Pancreas (tissue), 10 donors: ENCODE measurements around the gene KLHL17. TPM values are rescaled to one million over a fixed set of nuclear protein-coding genes. Genes with fewer than 3 reads are reported as not detected.
A peak's percentile ranks its signal among the peaks of the same experiment; 100 is the strongest.

Experiments used
- ATAC-seq, 4 donors: fragments of 200-7000 bp; cut with Tn5 transposase; one replicate each; pipeline versions ENCODE4 v1.8.0 to v1.9.1; 2020; ENCODE audit warnings: mild to moderate bottlenecking in 4 of 4, moderate library complexity in 4 of 4
- DNase-seq, 6 donors: peaks; one replicate each; pipeline ENCODE4 v3.0.0-alpha.2; 2020
- FAIRE-seq: peaks from 2 replicates; lab custom pipeline; 2012; peaks lifted over from hg19 to GRCh38; lab: Jason Lieb, UNC
- H3K27ac ChIP-seq, 4 donors: fragments of 200-600 bp; sonication (generic); 1 replicate in 3 of 4; 2 replicates in 1 of 4; pipeline versions ENCODE4 v1.5.0 to v1.8.0; 2020
- H3K27me3 ChIP-seq, 4 donors: fragments of 200-600 bp; one replicate each; pipeline ENCODE4 v1.8.0; 2021
- H3K36me3 ChIP-seq, 3 donors: fragments of 200-600 bp; sonication (generic) in 1 of 3; one replicate each; pipeline versions ENCODE4 v1.5.0 to v1.8.0; 2020 to 2021
- H3K4me1 ChIP-seq, 3 donors: fragments of 200-600 bp; one replicate each; pipeline ENCODE4 v1.8.0; 2021
- H3K4me3 ChIP-seq, 4 donors: fragments of 200-600 bp; sonication (generic) in 2 of 4; one replicate each; pipeline versions ENCODE4 v1.5.0 to v1.8.0; 2020 to 2021
- H3K9me3 ChIP-seq, 4 donors: fragments of 200-600 bp; one replicate each; pipeline ENCODE4 v1.8.0; 2021
- WGBS, 2 donors: extraction: QIAGEN DNeasy Blood & Tissue Kit; methylation state at CpG; one replicate each; pipeline ENCODE4 v1.1.7; 2013; 5-methylcytosine and 5-hydroxymethylcytosine counted together
- intact Hi-C, 3 donors: fragments of 100-400 bp; cut with DNase I; formaldehyde crosslinking; loops; one replicate each; pipeline versions ENCODE4 v1.11.1 to v1.14.2; 2022
- polyA plus RNA-seq, 2 donors: library from polyadenylated mRNA; stranded (reverse); fragments of 200-250 nt; gene quantifications; one replicate each; pipeline ENCODE4 v1.2.3, GENCODE V29; 2013
- total RNA-seq, 6 donors: library from RNA; stranded (reverse); fragmentation: NEBNext Ultra II Directional in 4 of 6; extraction: Animal tissue kit (Norgen Biotek cat#: 25700) in 4 of 6; gene quantifications; one replicate each; pipeline versions ENCODE4 v1.2.1 to v1.2.4, GENCODE V29; 2021 to 2023
- TF ChIP-seq, protein P1 (sequence below), 4 donors: fragments of 200-600 bp; sonication (generic) in 3 of 4; IDR thresholded peaks; one replicate each; pipeline versions ENCODE4 v1.5.0 to v1.8.0; 2021; ENCODE audit warnings: antibody characterized with exemption in 4 of 4
- donor health status: healthy with polysubstance abuse.
- donor health status: DM: no; HTN: no; CAD: no; lungs with moderate emphysema.
- donor health status: DM: no; HTN: no; CAD: no.
- donor health status: control.
- donor health status: control.
- donor health status: Bipolar disorder and iron deficiency.
- donor health status: DM: yes; HTN: yes; CAD: no.
- donor health status: DM: no; HTN: no; CAD: no.
- donor health status: DM: no; HTN: no; CAD: no.
- donor health status: DM: yes; HTN: yes; CAD: no.

KLHL17 gene
- total and polyA plus RNA-seq, 8 donors = 3.1 to 24.1 (median 6.2) TPM

GRCh38 chr1:964691-965525, 4.5 kb downstream of the KLHL17 start:
- Histone ChIP-seq H3K27ac (no peak overlapping the region), H3K27me3 (no peaks in the 10 kb centered on the region), H3K9me3 (no peaks in the 10 kb centered on the region), H3K4me3 (no peak overlapping the region), H3K4me1 (peaks cover 0 to 9% (median 3%) of the 10 kb centered on the region in 3 donors), H3K36me3 (no peaks in the 10 kb centered on the region)
- TF ChIP-seq, protein P1, sequence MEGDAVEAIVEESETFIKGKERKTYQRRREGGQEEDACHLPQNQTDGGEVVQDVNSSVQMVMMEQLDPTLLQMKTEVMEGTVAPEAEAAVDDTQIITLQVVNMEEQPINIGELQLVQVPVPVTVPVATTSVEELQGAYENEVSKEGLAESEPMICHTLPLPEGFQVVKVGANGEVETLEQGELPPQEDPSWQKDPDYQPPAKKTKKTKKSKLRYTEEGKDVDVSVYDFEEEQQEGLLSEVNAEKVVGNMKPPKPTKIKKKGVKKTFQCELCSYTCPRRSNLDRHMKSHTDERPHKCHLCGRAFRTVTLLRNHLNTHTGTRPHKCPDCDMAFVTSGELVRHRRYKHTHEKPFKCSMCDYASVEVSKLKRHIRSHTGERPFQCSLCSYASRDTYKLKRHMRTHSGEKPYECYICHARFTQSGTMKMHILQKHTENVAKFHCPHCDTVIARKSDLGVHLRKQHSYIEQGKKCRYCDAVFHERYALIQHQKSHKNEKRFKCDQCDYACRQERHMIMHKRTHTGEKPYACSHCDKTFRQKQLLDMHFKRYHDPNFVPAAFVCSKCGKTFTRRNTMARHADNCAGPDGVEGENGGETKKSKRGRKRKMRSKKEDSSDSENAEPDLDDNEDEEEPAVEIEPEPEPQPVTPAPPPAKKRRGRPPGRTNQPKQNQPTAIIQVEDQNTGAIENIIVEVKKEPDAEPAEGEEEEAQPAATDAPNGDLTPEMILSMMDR (IDR thresholded peaks at IDR 0.05) = no peak
- ATAC-seq (no peak), FAIRE-seq (no peak), DNase-seq (peak in 2 of 6 donors; percentile 33 to 62)
- 93 to 96% methylated on average over 38 to 39 of the region's 51 CpGs for WGBS, 2 donors
- intact Hi-C loops = no loop called here

DNA sequence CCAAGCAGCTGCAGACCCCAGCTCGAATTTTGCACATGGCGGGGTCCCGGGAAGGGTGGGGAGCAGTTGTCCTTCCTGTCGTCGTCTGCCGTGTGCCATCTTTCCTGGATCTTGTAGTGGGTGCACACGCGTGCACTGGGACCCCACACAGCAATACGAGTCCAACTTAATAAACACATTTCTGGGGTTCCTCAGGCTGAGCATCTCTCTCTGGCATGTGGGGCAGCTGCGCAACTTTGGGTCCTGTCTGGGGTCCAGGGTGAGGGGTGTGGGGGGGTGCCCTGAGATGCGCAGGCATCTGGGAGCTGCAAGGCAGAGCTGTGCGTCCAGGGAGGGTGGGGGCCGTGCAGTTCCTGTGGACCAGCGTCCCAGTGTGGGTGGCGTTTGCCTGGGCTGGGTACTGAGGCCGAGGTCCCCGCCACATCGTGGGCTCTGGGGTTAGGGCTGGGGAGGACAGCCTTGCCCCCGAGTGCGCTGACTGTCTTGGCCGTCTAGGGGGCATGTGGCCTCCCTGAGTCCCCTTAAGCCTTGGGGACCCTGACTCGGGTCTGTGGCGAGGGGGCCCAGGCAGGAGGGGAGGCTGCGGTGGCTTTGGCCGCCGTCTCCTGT, 5.2 kb downstream of the KLHL17 start:
- H3K4me1 ChIP-seq = peaks cover 0 to 9% (median 3%) of the 10 kb centered on the region in 3 donors
- peak overlapping the region in 2 of 4 donors; percentile 83 to 89 for H3K27ac ChIP-seq
- peaks cover 0 to 4% (median 1%) of the 10 kb centered on the region in 4 donors for H3K27me3 ChIP-seq
- 87 to 92% methylated on average over 22 to 26 of the region's 26 CpGs for WGBS, 2 donors
- no peak for ATAC-seq
- TF ChIP-seq, protein P1 (IDR thresholded peaks at IDR 0.05) = no peak
- peak overlapping the region in 1 of 4 donors; percentile 76 for H3K4me3 ChIP-seq
- peak in 2 of 6 donors; percentile 25 to 71 for DNase-seq
- no peaks in the 10 kb centered on the region for H3K36me3 ChIP-seq
- intact Hi-C loops = no loop called here
- no peak for FAIRE-seq
- H3K9me3 ChIP-seq = no peaks in the 10 kb centered on the region

DNA sequence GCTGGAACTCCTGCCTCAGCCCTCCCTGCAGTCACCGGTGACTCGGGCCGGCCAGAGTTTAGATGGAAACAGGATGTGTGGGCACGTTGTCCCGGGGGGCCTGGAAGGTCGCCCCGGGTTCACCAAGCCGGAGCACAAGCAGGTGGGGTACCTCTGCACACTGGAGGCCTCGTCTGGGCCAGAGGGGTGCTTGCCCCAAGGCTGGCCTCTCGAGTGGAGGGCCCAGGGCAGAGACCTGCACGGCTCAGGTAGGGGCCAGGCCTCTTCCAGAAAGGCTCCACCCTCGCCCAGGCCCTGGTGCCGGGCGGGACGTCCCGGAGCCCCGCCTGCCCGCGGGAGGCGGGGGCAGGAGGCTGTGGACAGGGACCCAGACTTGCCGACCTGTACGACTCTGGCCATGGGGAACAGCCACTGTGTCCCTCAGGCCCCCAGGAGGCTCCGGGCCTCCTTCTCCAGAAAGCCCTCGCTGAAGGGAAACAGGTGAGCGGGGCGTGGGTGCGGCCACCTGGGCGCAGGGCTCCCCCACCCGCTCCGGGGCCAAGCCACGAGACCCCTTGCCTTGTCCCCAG, 5.8 kb downstream of the KLHL17 start, which contains the start of gene PLEKHN1:
Gene PLEKHN1 (plus strand): TSS at position 348 of the 569 bp plus-strand sequence. CDS start 50 bp downstream, at position 398.
- Histone ChIP-seq H3K27me3 (peaks cover 0 to 10% (median 3%) of the 10 kb centered on the region in 4 donors), H3K4me3 (peak within 1 kb of the TSS; percentile 34 to 76 (median 66)), H3K36me3 (no peaks in the 10 kb centered on the region), H3K4me1 (peaks cover 0 to 9% (median 3%) of the 10 kb centered on the region in 3 donors), H3K27ac (peak within 1 kb of the TSS; percentile 31 to 89 (median 68)), H3K9me3 (no peaks in the 10 kb centered on the region)
- peak; percentile 72 to 90 (median 82) for ATAC-seq
- no peak for FAIRE-seq
- DNase-seq = peak in 4 of 6 donors; percentile 51 to 83 (median 68)
- TF ChIP-seq, protein P1 (IDR thresholded peaks at IDR 0.05) = no peak
- intact Hi-C loops = no loop called here
- WGBS, 2 donors = 10 to 15% methylated on average over 28 to 30 of the region's 31 CpGs

GRCh38 chr1:966704-967300, 6.4 kb downstream of the KLHL17 start:
- Histone ChIP-seq H3K27me3 (peaks cover 0 to 14% (median 3%) of the 10 kb centered on the region in 4 donors), H3K9me3 (no peaks in the 10 kb centered on the region), H3K4me1 (peaks cover 0 to 9% (median 0%) of the 10 kb centered on the region in 3 donors), H3K4me3 (peak overlapping the region; percentile 34 to 76 (median 66)), H3K27ac (peak overlapping the region; percentile 31 to 89 (median 68)), H3K36me3 (no peaks in the 10 kb centered on the region)
- DNase-seq (peak; percentile 52 to 89 (median 74)), ATAC-seq (peak; percentile 80 to 89 (median 86)), FAIRE-seq (no peak)
- WGBS, 2 donors = 0 to 1% methylated on average over 46 to 60 of the region's 60 CpGs
- intact Hi-C loops = no loop called here
- TF ChIP-seq, protein P1 (IDR thresholded peaks at IDR 0.05) = no peak
